KBM-7 (cell line): ENCODE data around the gene ARNT2.

Experiments
- DNase-seq: peaks from one replicate; pipeline ENCODE4 v3.0.0-alpha.2; 2015
- in situ Hi-C: fragments of 300-500 bp; cut with MboI; formaldehyde crosslinking; loops from 2 replicates; pipeline ENCODE4 v1.14.3; 2020; ENCODE audit warnings: low sequenced_read_pairs, low pct_unique_long_range_greater_than_20kb, mixed read lengths

Gene ARNT2

DNA sequence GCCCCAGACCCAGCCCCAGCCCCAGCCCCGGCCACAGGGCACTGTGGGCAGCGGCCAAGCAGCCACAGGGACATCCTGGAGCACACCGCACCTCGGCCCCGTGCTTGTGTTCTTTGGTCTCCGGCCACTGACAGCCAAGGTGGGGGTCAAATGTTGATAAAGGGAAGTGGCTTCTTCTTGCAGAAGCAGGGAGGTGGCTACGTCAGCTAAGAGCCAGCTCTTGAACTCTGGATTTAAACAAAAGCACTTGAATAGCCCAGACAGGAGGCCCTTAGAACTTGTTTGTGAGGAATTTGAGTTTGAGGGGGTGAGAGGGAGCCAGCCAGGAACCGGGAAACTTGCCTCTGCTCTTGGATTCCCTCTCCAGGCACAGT, 155.1 kb downstream of the ARNT2 start:
- DNase-seq = no peak
- in situ Hi-C loops = no loop called here

DNA sequence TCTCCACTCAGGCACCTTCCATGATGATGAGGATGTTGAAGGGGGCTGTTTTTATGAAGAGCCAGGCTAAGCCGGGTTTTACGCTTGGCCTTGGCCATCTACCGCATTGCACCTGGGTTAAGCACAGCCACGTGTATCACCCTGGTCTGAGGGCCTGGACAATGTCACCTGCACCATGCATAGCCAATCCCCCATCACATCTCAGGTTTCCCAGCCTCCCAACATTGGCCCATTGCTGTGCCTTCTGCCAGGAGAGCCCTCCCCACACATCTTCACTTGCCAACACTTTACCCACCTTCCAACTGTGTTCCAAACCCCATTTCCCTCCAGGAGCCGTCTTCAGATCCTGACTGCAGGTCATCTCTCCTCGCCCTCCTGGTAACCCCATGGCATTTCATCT, 155.6 kb downstream of the ARNT2 start:
- in situ Hi-C loops = no loop called here

DNA sequence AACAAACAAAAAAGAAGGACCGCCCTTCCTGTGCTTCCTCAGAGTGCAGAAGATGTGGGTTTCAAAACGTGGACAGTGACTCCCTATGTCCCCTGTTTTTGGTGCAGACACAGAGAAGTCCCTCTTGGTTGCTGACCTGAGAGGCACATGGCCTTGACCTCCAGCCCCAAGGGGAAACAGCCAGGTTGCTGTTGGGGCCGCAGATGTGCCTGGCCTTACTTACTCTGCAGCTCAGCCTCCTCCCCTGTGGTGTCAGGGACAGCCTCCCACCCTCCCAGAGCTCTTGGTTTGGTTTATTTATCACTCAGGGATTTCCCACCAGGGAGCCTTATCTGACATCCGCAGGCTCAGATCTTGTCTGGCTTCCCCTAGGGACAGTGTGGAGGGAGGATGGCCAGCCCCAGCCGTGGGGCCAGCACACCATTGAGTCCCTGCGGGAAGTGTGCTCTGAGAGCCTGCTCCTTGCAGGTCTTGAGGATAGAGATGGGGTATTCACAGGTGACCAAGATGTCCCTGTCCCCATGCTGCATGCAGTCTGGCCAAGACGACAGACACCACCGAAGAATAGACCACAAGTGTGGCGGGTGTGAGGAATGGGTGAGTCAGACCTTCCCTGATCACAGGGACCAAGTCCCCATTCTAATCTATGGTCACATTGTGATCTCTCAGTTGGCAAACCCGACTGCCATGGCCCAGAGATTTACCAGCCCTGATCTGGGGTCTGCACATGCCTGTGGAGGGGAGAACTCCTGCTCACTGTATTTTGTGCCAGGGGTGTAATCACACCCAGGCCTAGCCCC, 156.6 kb downstream of the ARNT2 start:
- in situ Hi-C loops = no loop called here
- no peak for DNase-seq

More for the DNA sequence above, 155.6 kb downstream of the ARNT2 start:
- DNase-seq = no peak

DNA sequence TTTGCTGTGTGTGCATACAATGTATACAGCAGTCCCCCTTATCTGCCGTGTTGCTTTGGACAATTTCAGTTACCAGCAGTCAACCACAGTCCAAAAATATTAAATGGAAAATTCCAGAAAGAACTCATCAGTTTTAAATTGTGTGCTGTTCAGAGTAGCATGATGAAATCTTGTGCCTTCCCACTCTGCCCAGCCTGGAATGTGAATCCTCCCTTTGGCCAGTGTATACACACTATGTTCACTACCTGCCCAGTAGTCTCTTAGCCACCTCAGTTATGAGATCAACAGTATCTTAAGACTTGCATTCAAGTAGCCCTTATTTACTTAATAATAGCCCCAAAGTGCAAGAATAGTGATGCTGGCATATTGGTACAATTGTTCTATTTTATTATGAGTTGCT, 157.3 kb downstream of the ARNT2 start:
- in situ Hi-C loops = no loop called here
- DNase-seq = no peak

DNA sequence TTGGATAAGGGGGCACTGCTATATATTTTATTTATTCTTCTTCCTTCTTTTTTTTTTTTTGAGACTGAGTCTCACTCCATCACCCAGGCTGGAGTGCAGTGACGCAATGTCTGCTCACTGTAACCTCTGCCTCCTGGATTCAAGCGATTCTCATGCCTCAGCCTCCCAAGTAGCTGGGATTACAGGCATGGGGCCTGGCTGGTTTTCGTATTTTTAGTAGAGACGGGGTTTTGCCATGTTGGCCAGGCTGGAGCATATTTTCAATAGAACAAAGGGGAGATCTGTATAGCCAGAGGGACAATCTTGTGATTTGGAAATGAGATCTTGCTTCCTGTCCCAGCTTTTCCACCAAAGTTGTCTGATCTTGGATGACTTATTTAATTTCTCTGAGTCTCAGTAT, 157.9 kb downstream of the ARNT2 start:
- in situ Hi-C loops = no loop called here
- DNase-seq = no peak

DNA sequence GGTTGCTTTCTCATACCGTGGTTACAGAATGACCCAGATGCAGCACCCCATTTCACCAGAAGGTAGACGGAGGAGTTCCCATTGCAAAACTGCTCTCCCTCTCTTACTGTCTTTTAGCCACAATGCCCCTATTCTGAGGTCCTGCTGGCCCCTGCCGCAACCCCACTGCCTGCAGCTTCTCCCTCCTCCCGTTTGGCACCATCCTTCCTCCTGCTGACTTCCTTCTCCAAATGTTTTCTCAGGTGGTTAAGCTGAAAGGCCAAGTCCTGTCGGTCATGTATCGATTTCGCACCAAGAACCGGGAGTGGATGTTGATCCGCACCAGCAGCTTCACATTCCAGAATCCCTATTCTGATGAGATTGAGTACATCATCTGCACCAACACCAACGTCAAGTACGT, 158.7 kb downstream of the ARNT2 start:
- DNase-seq = no peak
- in situ Hi-C loops = no loop called here

DNA sequence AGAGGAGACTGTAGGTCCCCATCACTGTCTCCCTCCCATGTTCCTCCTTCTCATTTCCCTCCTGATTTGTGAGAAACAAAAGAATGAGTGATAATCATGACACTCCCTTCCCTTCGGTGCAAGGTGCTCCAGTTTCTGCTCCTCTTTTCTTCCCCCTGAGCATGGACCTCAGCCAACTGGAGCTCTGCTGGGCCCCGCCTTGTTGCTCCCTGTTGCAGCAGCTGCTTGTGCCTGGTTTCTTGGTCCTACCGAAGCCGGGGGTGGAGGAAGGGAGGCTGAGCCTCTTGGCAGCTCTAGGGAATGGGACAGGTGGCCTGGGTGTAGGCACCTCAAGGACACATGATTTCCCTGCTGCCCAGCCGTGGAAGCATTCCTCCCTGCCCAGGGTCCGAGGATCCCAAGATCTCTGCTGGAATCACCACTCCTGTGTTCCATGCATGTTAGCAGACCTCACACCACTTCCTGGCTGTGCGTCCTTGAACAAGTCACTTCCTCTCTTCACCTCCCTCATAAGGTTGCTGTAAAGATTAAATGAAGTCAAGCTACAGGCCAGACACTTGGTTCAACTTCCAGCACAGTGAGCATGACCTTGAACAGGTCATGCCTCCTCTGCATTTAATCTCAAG, 159.3 kb downstream of the ARNT2 start:
- DNase-seq = no peak
- in situ Hi-C loops = no loop called here

DNA sequence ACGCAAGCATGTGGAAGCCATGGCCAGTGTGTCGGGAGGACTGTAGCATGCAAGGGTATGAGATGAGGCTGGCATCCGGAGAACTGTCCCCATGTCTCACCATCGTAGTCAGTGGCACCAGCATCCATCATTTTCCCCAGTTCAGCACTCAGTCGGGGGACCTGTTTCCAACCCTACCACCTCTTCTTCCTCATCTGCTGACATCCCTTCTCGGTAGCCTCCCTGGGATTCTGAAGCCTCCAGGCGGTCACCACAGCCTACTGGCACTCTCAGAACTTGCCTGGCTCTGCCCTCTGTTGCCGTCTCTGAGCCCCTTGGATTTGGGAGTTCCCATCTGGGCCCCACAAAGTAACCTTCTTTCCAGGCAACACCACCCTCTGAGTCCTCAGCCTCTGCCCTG, 159.9 kb downstream of the ARNT2 start:
- DNase-seq = no peak
- in situ Hi-C loops = no loop called here

DNA sequence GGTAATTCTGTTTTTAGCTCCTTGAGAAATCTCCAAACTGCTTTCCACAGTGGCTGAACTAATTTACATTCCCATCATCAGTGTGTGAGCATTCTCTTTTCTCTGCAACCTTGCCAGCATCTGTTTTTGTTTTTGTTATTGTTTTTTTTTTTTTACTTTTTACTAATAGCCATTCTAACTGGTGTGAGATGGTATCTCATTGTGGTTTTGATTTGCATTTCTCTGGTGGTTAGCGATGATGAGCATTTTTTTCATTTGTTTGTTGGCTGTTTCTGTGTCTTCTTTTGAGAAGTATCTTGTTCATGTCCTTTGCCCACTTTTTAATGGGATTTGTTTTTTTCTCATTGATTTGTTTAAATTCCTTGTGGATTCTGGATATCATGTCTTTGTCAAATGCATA, 161.2 kb downstream of the ARNT2 start:
- no peak for DNase-seq
- in situ Hi-C loops = no loop called here

DNA sequence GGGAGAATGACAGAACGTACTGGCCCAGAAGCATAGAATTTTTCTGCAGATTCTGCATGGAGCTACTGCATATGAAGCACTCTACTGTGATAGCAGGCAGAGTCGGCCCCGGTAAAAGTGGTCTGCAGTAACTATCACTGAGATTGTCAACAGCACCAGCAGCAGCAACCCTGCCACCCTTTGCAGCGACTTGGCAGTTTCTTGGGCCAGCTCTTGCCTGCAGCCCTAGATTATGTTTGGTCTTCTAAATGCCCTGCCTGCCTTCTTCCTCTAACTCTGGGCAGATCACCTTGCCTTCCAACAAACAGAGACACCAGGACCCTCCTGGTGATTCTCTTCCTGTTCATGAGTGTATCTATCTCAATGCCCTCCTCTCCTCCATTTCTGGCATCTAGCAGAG, 161.8 kb downstream of the ARNT2 start:
- no peak for DNase-seq
- in situ Hi-C loops = no loop called here

DNA sequence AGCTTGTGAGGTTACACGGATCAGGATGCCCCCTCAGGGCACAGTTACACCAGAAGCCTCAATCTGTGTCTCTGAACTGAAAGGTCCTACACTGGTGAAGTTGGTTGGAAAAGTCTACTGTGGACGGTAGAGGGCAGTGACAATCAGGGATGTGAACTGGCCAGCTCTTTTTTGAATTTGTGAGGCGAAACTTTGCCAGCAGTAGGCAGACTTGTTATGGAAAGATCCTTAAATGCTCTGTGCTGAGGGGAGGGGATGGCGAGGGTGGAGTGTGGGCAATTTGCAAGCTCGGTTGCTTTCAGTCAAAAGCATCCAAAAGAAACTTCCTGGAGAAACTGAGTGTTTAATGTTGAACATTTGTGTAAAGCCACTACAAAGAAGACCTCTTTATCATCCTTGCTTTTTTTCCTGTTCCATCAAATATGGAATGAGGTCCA, 163.6 kb downstream of the ARNT2 start:
- DNase-seq = peak; percentile 81
- in situ Hi-C loops = no loop called here

DNA sequence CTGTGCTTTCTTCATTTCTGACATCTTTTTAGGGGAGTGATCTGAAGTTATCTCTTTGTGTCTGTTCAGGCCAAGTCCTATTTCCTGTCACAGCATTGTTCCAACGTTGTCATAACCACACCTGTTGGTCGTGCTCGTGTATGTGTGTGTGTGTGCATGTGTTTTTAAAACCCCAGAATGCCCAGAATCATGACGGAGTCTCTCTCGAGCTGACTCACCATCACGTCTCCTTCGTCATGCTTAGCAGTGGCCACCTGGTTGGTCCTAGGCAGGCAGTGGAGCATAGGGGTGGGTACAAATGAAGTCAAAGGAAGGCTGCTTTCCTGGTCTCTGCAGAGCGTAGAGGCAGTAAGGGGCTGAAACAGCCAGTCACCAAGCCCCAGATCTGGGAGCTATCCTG, 164.1 kb downstream of the ARNT2 start:
- in situ Hi-C loops = no loop called here

DNA sequence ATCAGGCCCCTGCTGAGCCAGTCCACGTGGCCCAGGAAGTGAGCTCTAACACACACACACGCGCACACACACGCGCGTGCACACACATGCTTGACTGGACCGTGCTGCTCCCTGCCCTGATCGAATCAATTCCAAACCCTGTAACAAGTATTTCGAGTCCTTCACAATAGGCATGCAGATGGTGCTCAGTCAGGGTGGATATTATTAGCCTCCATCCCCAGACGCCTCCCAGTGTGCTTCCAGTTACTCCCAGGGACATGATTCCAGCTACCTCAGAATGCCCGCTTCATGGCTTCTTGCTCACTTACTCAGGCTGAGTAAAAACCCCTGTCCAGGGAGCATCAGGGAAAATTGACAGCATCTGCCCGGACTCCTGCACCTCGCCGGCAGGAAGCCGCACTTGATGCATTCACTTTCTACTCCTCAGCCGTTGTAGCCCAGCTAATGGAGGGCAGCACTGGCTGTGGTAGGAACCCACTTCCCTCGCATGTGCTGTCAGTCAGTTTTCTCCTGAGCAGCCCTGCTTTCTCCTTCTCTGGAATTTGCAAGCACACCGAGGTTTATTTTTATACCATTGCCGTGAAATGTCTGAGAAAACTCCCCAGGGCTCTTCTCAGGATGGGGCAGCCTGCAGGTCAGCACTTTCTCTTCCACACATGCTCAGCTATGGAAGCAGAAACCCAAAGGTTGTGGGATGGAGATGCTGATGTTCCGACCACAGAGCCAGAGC, 164.9 kb downstream of the ARNT2 start:
- no peak for DNase-seq
- in situ Hi-C loops = no loop called here

More for the DNA sequence above, 164.1 kb downstream of the ARNT2 start:
- DNase-seq = no peak

DNA sequence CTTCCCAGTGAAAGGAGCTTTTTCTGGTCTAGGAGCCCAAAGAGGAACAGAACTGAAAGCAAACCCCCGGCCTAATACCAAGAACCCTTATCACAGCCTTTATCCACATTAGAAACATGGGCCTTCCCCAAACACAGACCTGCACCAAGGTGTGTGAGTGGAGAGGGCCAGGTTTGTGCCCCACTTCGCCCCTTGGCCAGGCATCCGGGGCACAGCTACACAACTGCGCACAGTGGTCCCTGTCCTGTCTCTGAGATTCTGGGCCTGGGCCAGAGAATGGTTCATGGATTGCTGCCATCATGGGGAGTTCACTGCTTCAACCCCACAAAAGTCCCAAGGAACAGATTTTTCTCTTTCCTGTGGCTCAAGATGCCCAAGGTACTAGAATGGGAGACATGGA, 165.5 kb downstream of the ARNT2 start:
- DNase-seq = no peak
- in situ Hi-C loops = loop anchor here (10.0 kb wide), 1 partner anchor 205 kb away; the partner anchor contains the start of gene CEMIP

DNA sequence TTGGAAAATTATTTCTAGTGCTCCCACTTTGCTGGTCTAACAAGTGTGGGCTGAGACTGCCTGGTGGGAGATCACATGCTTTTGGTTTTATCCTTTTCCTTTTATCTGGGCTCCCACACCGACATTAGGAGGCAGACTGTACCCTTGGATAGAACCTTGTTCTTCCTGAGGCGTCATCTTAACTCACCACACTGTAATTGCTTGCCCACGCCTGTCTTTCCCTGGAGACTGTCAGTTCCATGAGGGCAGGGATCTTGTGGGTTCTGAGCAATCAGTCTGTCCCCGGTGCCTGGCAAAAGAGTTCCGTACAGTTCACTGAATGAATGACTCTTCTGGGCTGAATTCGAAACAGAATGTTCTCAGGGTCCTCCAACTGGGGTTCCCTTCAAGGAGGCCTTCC, 166.4 kb downstream of the ARNT2 start:
- in situ Hi-C loops = loop anchor here (10.0 kb wide), 1 partner anchor 204 kb away; the partner anchor contains the start of gene CEMIP

DNA sequence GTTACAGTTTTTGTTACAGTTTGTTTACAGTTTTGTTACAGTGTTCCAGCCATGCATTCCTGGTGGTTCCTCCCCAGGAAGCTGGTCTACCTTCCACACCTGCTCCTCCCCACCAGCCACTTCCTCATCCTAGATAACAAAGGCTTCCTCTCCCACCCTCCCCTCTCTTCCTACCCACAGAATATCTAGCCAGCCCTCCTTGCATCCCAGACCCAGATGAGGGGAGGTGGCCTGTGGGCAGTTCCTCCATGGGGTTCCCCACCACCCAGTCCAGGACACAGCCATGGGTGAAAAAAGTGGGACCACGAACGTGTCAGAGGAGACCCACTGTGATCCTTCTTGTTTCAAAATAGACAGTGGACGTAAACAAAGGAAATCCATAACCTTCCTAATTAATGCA, 168.2 kb downstream of the ARNT2 start:
- in situ Hi-C loops = loop anchor here (10.0 kb wide), 1 partner anchor 202 kb away; the partner anchor contains the start of gene CEMIP
- DNase-seq = no peak

More for the DNA sequence above, 166.4 kb downstream of the ARNT2 start:
- DNase-seq = no peak

DNA sequence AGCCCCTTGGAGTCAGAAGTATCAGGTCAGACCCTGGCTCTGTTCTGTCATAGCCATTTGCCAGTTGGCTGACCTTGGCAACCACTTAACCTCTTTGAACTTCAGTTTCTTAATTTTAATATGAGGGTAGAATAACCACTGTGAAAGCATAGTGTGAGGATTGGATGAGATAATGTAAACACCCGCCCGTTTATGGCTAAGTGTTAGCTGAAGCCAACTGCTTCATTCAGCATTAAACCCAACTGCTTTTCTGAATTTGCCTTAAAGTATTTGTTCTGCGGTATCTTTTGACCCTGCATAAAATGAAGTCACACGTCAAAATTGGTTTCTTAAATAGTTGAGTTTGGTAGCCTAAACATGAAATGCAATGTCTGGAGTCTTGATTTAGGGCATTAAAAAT, 169.4 kb downstream of the ARNT2 start:
- DNase-seq = no peak
- in situ Hi-C loops = loop anchor here (10.0 kb wide), 1 partner anchor 201 kb away; the partner anchor contains the start of gene CEMIP

DNA sequence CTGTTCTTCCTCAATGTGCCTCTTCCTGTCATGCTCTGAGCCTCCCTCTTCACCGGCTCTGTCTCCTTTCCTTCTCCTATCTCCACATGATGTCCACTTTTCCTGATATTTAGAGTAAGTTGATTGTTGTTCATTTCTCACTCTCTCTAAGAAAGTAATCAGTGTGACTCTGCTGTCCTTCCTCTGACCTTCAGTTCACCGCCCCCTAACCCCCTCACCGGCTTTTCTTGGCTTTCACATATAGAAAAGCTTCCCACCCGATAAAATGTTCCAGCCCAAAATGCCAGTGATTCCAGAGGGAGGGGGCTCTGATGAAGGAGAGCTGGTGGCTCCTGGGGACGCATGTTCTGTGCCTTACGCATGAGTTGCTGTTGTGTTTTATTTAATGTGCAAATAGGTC, 170.4 kb downstream of the ARNT2 start:
- DNase-seq = no peak
- in situ Hi-C loops = loop anchor here (10.0 kb wide), 1 partner anchor 200 kb away; the partner anchor contains the start of gene CEMIP

DNA sequence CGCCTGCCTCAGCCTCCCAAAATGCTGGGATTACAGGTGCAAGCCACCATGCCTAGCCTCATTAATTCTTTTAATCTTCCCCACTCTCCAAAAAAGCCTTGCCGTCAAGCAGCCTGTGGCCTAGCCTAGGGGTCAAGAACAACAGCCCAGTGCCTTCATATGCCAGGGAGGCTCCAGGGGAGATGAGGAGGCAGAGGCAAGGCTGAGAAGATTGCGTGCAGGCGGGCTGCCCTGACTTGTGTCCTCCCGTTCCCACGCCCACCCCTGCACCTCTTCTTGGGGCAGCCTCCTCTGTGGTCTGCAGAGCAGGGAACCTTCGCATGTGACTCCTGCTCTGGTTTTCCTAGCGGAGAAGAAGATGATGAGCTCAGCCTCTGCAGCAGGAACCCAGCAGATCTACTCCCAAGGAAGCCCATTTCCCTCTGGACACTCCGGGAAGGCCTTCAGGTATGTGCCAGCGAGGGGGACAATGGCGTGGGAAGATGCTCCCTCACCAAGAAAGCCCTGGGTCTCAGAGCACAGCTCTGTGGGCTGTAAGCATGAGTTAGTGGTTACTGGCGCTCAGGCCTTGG, 172.4 kb downstream of the ARNT2 start:
- in situ Hi-C loops = loop anchor here (10.0 kb wide), 1 partner anchor 198 kb away; the partner anchor contains the start of gene CEMIP

More for the DNA sequence above, 172.4 kb downstream of the ARNT2 start:
- no peak for DNase-seq
